Smooth muscle cell of the pulmonary artery (primary cell): ENCODE data around the gene FAM131B. TPM values are rescaled to one million over a fixed set of nuclear protein-coding genes. Genes with fewer than 3 reads are reported as not detected.

Experiments used
- total RNA-seq: library from RNA; depleted of rRNA; stranded (reverse); fragments of >200 nt; gene quantifications from 2 replicates; pipeline ENCODE4 v1.2.3, GENCODE V29; 2014

FAM131B gene
- 3.2 and 9.1 TPM in 2 replicates for total RNA-seq

DNA sequence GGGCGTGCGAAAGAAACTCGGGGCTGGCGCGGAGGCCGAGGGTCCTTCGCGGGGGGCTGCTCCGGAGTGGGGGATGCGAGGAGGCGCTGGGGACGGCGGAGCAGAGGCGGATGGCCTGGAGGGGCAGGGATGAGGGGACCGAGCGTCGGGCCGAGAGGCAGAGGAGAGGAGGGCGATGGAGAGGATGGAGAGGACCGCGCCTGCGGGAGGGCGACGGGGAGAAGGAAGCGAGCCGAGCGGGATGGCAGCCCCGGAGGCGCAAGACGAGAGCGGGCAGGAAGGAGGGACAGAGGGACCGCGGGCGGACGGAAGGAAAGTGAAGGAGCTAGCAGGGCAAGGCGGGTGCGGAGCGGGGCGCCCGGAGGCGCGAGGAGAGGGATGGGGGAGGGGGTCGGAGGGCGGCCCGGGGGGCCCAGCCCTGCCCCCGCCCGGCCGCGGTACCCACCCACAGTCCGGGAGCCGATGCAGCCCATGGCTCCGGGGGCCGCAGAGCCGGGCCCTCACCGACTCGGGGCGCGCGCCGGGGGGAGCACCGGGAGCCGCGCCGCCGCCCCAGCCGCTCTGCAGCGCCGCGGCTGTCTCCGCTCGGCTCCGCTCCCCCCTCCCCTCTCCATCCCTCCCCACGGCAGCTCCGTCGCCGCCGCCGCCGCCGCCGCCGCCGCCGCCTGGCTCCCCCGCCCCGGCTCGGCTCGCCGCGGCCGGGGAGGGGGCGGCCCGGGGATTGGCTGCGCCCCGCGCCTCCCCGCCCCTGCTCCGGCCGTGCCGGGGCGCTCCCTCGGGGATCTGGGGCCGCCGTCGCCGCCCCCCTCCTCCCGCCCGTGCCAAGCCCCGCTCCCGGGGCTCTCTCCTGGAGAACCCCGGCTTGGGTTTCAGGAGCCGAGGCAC is at the start of gene FAM131B:
TSS of gene FAM131B (minus strand) at position 583 of the 885 bp plus-strand sequence. CDS start at position 473, 110 bp downstream.

GRCh38 chr7:143408686-143409561 is 46.4 kb upstream of the FAM131B start, which contains the start of gene EPHA1:
TSS of gene EPHA1 (minus strand) at chr7:143408856. CDS start at chr7:143408805, 51 bp downstream.

DNA sequence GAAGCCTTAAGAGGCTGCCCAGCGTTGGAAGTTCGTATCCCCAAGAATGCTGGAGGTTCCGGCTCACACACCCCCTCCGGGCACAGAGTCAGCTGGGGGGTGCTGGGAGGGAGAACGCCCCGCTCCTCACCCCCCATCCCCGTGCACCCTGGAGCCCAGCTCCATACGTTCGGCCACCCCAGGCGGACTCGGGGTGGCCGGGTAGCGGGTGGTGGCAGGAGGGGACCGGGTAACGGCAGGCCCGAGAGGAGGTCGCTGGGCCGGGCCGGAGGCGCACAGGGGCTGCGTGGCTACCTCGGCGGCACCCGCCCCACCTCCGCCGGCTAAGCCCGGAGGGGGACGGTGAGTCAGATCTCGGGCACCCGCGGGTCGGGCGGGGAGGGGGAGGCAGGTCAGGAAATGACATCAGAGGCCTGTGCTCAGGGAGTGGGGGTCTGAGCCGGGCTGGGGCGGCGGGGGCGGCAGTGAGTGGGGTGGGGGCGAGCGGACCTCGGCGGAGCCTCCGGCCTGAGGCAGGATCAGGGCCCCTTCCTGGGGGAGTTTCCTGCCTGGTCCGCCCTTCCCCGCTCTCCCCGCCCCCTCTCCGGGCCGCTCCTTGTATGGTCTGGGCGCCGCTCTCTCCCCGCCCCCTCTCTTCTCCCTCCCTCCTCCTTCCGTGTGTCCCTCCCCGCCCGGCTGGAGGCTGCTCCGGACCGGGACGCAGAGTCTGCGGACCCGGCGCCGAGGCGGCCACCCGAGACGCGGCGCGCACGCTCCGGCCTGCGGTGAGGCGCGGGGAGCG is 18.3 kb upstream of the FAM131B start, which contains the start of gene ZYX:
TSS of gene ZYX (plus strand) at position 700 of the 781 bp plus-strand sequence. CDS start 227 bp downstream, outside the sequence.

DNA sequence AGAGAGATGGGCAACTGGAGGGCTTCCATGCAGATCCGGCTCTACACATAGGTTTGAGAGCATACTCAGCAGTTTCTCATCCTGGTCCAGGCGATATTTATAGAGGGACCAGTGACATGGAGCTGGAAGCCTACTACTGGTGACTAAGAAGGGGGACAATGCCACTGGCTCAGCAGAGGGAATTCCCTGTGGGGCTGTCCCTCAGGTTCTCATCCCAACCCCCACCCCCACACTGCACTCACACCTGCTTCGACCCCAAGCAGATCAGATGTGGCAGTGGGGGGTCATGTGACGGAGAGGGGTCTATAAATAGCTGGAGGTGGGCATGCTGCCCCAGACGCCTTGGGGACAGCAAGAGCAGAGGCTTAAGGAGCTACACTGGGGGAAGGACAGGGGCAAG is 46.7 kb downstream of the FAM131B start, which contains the start of gene CLCN1:
TSS of gene CLCN1 (plus strand) at position 336 of the 400 bp plus-strand sequence. CDS start 102 bp downstream, outside the sequence.

Other genes starting within 250 kb of the FAM131B start
- gene PIP, start 230.6 kb downstream of the FAM131B start, total RNA-seq = not detected in 2 replicates
- not detected in 2 replicates for gene TAS2R39, start 179.3 kb downstream of the FAM131B start, total RNA-seq
- not detected in 2 replicates for gene TAS2R40, start 140.7 kb downstream of the FAM131B start, total RNA-seq
- 71.8 and 80.3 TPM in 2 replicates for gene GSTK1, start 99.3 kb downstream of the FAM131B start, total RNA-seq
- 0.23 TPM in 1 of 2 replicates, not detected in the other for gene TMEM139, start 77.8 kb downstream of the FAM131B start, total RNA-seq
- 12.4 and 13.6 TPM in 2 replicates for gene CASP2, start 74.4 kb downstream of the FAM131B start, total RNA-seq
- gene CLCN1, start 46.6 kb downstream of the FAM131B start, total RNA-seq = 0.07 TPM in 1 of 2 replicates, not detected in the other
- 62.0 and 92.3 TPM in 2 replicates for gene ZYX, start 18.6 kb upstream of the FAM131B start, total RNA-seq
- gene EPHA1, start 46.1 kb upstream of the FAM131B start, total RNA-seq = not detected in 2 replicates
- 0.07 TPM in 1 of 2 replicates, not detected in the other for gene TAS2R60, start 80.7 kb upstream of the FAM131B start, total RNA-seq
- gene TAS2R41, start 115.2 kb upstream of the FAM131B start, total RNA-seq = not detected in 2 replicates
- 0.36 TPM in 1 of 2 replicates, not detected in the other for gene CTAGE15, start 209.1 kb upstream of the FAM131B start, total RNA-seq